WTC11 (cell line): Measurements from ENCODE around the gene MAML3. TPM values are rescaled to one million over a fixed set of nuclear protein-coding genes. Genes with fewer than 3 reads are reported as not detected.

Experiments used
- ATAC-seq: fragments of 200-7000 bp; cut with Tn5 transposase; 2 replicates; pipeline ENCODE4 v1.10.0; 2021; ENCODE audit warnings: mild to moderate bottlenecking, moderate library complexity
- CTCF ChIA-PET: fragments of 300-600 bp; sonication (Branson Sonifier 250); formaldehyde crosslinking; loops from one replicate; lab custom pipeline; 2021; ENCODE audit warnings: antibody characterized with exemption; lab: Charles Lee
- POLR2A ChIA-PET: fragments of 350-600 bp; sonication (Branson Sonifier 250); formaldehyde crosslinking; loops from one replicate; lab custom pipeline; 2021; ENCODE audit warnings: antibody characterized with exemption; lab: Charles Lee
- DNase-seq: peaks from one replicate; pipeline ENCODE4 v3.0.0; 2021; ENCODE audit warnings: low spot score
- H3K27ac Mint-ChIP-seq: 2 replicates; pipeline ENCODE4 v1.8.0; 2021; ENCODE audit warnings: mixed read lengths
- H3K27me3 Mint-ChIP-seq: 2 replicates; pipeline ENCODE4 v1.8.0; 2021; ENCODE audit warnings: low read depth, mild to moderate bottlenecking, moderate library complexity, mixed read lengths
- H3K36me3 Mint-ChIP-seq: 2 replicates; pipeline ENCODE4 v1.8.0; 2021; ENCODE audit warnings: mixed read lengths
- H3K4me1 Mint-ChIP-seq: 2 replicates; pipeline ENCODE4 v1.8.0; 2022; ENCODE audit warnings: mixed read lengths
- H3K4me3 Mint-ChIP-seq: 2 replicates; pipeline ENCODE4 v1.8.0; 2021; ENCODE audit warnings: mild to moderate bottlenecking, moderate library complexity, mixed read lengths
- H3K9me3 Mint-ChIP-seq: 2 replicates; pipeline ENCODE4 v1.8.0; 2021; ENCODE audit warnings: mixed read lengths
- ATF1 ChIP-seq: sonication (generic); formaldehyde crosslinking; IDR thresholded peaks from 2 replicates; pipeline ENCODE4 v1.8.1; 2023; ENCODE audit warnings: mild to moderate bottlenecking, moderate library complexity, missing genetic modification reagents
- ATF3 ChIP-seq: sonication (generic); formaldehyde crosslinking; conservative IDR thresholded peaks from 2 replicates; pipeline ENCODE4 v1.8.1; 2022; ENCODE audit warnings: mild to moderate bottlenecking, missing genetic modification reagents
- CREM ChIP-seq: sonication (generic); formaldehyde crosslinking; IDR thresholded peaks from 2 replicates; pipeline ENCODE4 v1.8.1; 2022; ENCODE audit warnings: mild to moderate bottlenecking, missing genetic modification reagents, moderate library complexity
- ESRRA ChIP-seq: sonication (generic); formaldehyde crosslinking; IDR thresholded peaks from 2 replicates; pipeline ENCODE4 v1.8.1; 2022; ENCODE audit warnings: mild to moderate bottlenecking, missing genetic modification reagents, borderline replicate concordance
- ETV6 ChIP-seq: sonication (generic); formaldehyde crosslinking; IDR thresholded peaks from 2 replicates; pipeline ENCODE4 v1.8.1; 2022; ENCODE audit warnings: mild to moderate bottlenecking, missing genetic modification reagents
- FOXJ3 ChIP-seq: sonication (generic); formaldehyde crosslinking; IDR thresholded peaks from 2 replicates; pipeline ENCODE4 v1.9.0; 2021; ENCODE audit warnings: missing genetic modification reagents, mild to moderate bottlenecking, borderline replicate concordance
- FOXP1 ChIP-seq: sonication (generic); formaldehyde crosslinking; IDR thresholded peaks from 2 replicates; pipeline ENCODE4 v1.8.0; 2022; ENCODE audit warnings: missing genetic modification reagents, mild to moderate bottlenecking, moderate library complexity, borderline replicate concordance
- GTF2I ChIP-seq: fragments of 250-450 bp; sonication (Bioruptor Pico); conservative IDR thresholded peaks from 2 replicates; pipeline ENCODE4 v1.4.0; 2021; ENCODE audit warnings: mild to moderate bottlenecking
- IRF2 ChIP-seq: sonication (generic); formaldehyde crosslinking; IDR thresholded peaks from 2 replicates; pipeline ENCODE4 v1.8.0; 2022; ENCODE audit warnings: low read depth, missing genetic modification reagents, borderline replicate concordance
- JUN ChIP-seq: sonication (generic); formaldehyde crosslinking; IDR thresholded peaks from 2 replicates; pipeline ENCODE4 v1.8.0; 2023; ENCODE audit warnings: mild to moderate bottlenecking, missing genetic modification reagents
- KAT7 ChIP-seq: sonication (generic); formaldehyde crosslinking; IDR thresholded peaks from 2 replicates; pipeline ENCODE4 v1.8.1; 2023; ENCODE audit warnings: missing genetic modification reagents, mild to moderate bottlenecking, borderline replicate concordance
- NR1H2 ChIP-seq: sonication (generic); formaldehyde crosslinking; IDR thresholded peaks from 2 replicates; pipeline ENCODE4 v1.9.0; 2021; ENCODE audit warnings: mild to moderate bottlenecking, moderate library complexity, missing genetic modification reagents
- OVOL2 ChIP-seq: fragments of 250-450 bp; sonication (Bioruptor Pico); IDR thresholded peaks from 2 replicates; pipeline ENCODE4 v1.9.0; 2021; ENCODE audit warnings: mild to moderate bottlenecking, borderline replicate concordance
- TCF7 ChIP-seq: sonication (generic); formaldehyde crosslinking; IDR thresholded peaks from 2 replicates; pipeline ENCODE4 v1.8.0; 2022; ENCODE audit warnings: mild to moderate bottlenecking, low read depth, missing genetic modification reagents, moderate library complexity
- ZMAT4 ChIP-seq: fragments of 250-450 bp; sonication (Bioruptor Pico); IDR thresholded peaks from 2 replicates; pipeline ENCODE4 v1.9.0; 2021; ENCODE audit warnings: mild to moderate bottlenecking
- ZNF138 ChIP-seq: sonication (generic); formaldehyde crosslinking; conservative IDR thresholded peaks from 2 replicates; pipeline ENCODE4 v1.8.1; 2022; ENCODE audit warnings: mild to moderate bottlenecking, moderate library complexity, missing genetic modification reagents
- ZNF263 ChIP-seq: sonication (generic); formaldehyde crosslinking; IDR thresholded peaks from 2 replicates; pipeline ENCODE4 v1.8.1; 2022; ENCODE audit warnings: low read depth, mild to moderate bottlenecking, moderate library complexity, missing genetic modification reagents
- ZNF512 ChIP-seq: sonication (generic); formaldehyde crosslinking; IDR thresholded peaks from 2 replicates; pipeline ENCODE4 v1.8.1; 2022; ENCODE audit warnings: missing genetic modification reagents, borderline replicate concordance
- total RNA-seq: library from RNA; stranded (reverse); gene quantifications from 3 replicates; pipeline ENCODE4 v1.2.3, GENCODE V29; 2021
- TF ChIP-seq, protein P1 (sequence below): fragments of 250-450 bp; sonication (Bioruptor Pico); IDR thresholded peaks from 2 replicates; pipeline ENCODE4 v1.9.0; 2021; ENCODE audit warnings: mild to moderate bottlenecking
- TF ChIP-seq, protein P2 (sequence below): sonication (generic); formaldehyde crosslinking; IDR thresholded peaks from 2 replicates; pipeline ENCODE4 v1.8.1; 2023; ENCODE audit warnings: mild to moderate bottlenecking, missing genetic modification reagents
- TF ChIP-seq, protein P3 (sequence below): sonication (generic); formaldehyde crosslinking; IDR thresholded peaks from 2 replicates; pipeline ENCODE4 v1.8.1; 2023; ENCODE audit warnings: mild to moderate bottlenecking, moderate library complexity, missing genetic modification reagents
- TF ChIP-seq, protein P4 (sequence below): fragments of 250-450 bp; sonication (Bioruptor Pico); IDR thresholded peaks from 2 replicates; pipeline ENCODE4 v1.9.0; 2021; ENCODE audit warnings: moderate library complexity, mild to moderate bottlenecking, inconsistent platforms, borderline replicate concordance

The MAML3 gene
- total RNA-seq, 1 experiment from 2014 or later = 7.4 TPM

DNA sequence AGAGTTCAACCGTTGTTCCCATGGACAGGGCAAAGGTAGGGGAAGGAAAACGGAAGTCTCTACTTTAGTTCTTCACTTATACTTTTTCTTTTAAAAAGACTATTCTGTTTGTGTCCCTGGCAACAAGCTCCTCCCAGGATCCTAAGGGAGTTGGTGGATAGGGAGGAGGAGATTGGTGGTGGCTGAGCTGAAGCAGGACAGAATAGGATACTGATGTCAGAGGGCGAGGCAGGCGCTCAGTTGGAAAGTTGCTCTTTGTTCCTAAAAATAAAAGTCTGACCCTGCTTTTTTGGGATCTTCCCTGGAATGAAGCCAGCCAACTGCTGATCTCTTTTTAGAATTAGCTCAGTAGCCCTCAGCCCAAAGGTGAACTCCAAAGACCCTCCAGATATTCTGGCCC lies 383.6 kb downstream of the MAML3 start:
- Mint-ChIP-seq H3K27me3 (no peaks in the 10 kb centered on the region), H3K27ac (no peak overlapping the region), H3K9me3 (no peaks in the 10 kb centered on the region), H3K4me1 (peaks cover 18% of the 10 kb centered on the region), H3K4me3 (no peak overlapping the region), H3K36me3 (no peaks in the 10 kb centered on the region)
- ChIA-PET CTCF (no interaction called here), POLR2A (interaction anchor here (0.7 kb wide), 1 partner anchor 96 kb away, joined by 7 read pairs; no protein-coding TSS in a partner anchor)
- TF ChIP-seq, protein P1, sequence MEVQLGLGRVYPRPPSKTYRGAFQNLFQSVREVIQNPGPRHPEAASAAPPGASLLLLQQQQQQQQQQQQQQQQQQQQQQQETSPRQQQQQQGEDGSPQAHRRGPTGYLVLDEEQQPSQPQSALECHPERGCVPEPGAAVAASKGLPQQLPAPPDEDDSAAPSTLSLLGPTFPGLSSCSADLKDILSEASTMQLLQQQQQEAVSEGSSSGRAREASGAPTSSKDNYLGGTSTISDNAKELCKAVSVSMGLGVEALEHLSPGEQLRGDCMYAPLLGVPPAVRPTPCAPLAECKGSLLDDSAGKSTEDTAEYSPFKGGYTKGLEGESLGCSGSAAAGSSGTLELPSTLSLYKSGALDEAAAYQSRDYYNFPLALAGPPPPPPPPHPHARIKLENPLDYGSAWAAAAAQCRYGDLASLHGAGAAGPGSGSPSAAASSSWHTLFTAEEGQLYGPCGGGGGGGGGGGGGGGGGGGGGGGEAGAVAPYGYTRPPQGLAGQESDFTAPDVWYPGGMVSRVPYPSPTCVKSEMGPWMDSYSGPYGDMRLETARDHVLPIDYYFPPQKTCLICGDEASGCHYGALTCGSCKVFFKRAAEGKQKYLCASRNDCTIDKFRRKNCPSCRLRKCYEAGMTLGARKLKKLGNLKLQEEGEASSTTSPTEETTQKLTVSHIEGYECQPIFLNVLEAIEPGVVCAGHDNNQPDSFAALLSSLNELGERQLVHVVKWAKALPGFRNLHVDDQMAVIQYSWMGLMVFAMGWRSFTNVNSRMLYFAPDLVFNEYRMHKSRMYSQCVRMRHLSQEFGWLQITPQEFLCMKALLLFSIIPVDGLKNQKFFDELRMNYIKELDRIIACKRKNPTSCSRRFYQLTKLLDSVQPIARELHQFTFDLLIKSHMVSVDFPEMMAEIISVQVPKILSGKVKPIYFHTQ (CRISPR knock-in tag) = no peak
- no peak for TF ChIP-seq ETV6
- TF ChIP-seq FOXP1 (CRISPR knock-in tag) = no peak
- ATAC-seq = no peak
- DNase-seq = no peak

- DNase-seq = no peak
- H3K36me3 Mint-ChIP-seq = no peaks in the 10 kb centered on the region
- no peak for TF ChIP-seq ZNF263 (CRISPR knock-in tag)
- no peak for TF ChIP-seq OVOL2 (CRISPR knock-in tag)
- TF ChIP-seq JUN (CRISPR knock-in tag) = no peak
- no peak for TF ChIP-seq NR1H2 (CRISPR knock-in tag)
- no peak for TF ChIP-seq ATF3 (CRISPR knock-in tag)
- no peak for TF ChIP-seq ATF1 (CRISPR knock-in tag)
- TF ChIP-seq FOXJ3 = no peak
- no peak for TF ChIP-seq ZMAT4 (CRISPR knock-in tag)
- no peak for TF ChIP-seq ZNF512
- TF ChIP-seq ZNF138 (CRISPR knock-in tag) = no peak
- no peak for TF ChIP-seq ESRRA (CRISPR knock-in tag)
- no peak for TF ChIP-seq KAT7 (CRISPR knock-in tag)
- no peak for TF ChIP-seq CREM (CRISPR knock-in tag)
- TF ChIP-seq IRF2 = no peak
- TF ChIP-seq, protein P2, sequence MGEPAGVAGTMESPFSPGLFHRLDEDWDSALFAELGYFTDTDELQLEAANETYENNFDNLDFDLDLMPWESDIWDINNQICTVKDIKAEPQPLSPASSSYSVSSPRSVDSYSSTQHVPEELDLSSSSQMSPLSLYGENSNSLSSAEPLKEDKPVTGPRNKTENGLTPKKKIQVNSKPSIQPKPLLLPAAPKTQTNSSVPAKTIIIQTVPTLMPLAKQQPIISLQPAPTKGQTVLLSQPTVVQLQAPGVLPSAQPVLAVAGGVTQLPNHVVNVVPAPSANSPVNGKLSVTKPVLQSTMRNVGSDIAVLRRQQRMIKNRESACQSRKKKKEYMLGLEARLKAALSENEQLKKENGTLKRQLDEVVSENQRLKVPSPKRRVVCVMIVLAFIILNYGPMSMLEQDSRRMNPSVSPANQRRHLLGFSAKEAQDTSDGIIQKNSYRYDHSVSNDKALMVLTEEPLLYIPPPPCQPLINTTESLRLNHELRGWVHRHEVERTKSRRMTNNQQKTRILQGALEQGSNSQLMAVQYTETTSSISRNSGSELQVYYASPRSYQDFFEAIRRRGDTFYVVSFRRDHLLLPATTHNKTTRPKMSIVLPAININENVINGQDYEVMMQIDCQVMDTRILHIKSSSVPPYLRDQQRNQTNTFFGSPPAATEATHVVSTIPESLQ (CRISPR knock-in tag) = no peak
- TF ChIP-seq TCF7 = no peak
- TF ChIP-seq, protein P3, sequence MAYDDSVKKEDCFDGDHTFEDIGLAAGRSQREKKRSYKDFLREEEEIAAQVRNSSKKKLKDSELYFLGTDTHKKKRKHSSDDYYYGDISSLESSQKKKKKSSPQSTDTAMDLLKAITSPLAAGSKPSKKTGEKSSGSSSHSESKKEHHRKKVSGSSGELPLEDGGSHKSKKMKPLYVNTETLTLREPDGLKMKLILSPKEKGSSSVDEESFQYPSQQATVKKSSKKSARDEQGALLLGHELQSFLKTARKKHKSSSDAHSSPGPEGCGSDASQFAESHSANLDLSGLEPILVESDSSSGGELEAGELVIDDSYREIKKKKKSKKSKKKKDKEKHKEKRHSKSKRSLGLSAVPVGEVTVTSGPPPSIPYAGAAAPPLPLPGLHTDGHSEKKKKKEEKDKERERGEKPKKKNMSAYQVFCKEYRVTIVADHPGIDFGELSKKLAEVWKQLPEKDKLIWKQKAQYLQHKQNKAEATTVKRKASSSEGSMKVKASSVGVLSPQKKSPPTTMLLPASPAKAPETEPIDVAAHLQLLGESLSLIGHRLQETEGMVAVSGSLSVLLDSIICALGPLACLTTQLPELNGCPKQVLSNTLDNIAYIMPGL = no peak
- TF ChIP-seq GTF2I (CRISPR knock-in tag) = no peak
- TF ChIP-seq, protein P4, sequence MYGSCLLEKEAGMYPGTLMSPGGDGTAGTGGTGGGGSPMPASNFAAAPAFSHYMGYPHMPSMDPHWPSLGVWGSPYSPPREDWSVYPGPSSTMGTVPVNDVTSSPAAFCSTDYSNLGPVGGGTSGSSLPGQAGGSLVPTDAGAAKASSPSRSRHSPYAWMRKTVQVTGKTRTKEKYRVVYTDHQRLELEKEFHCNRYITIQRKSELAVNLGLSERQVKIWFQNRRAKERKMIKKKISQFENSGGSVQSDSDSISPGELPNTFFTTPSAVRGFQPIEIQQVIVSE (CRISPR knock-in tag) = no peak
- TF ChIP-seq, all 79 proteins: peak for 0
- ATAC-seq = no peak
- Mint-ChIP-seq H3K27me3 (no peaks in the 10 kb centered on the region), H3K4me1 (peaks cover 9% of the 10 kb centered on the region; the same call in 1 of the 2 replicates), H3K27ac (no peak overlapping the region), H3K9me3 (no peaks in the 10 kb centered on the region), H3K4me3 (no peak overlapping the region)
- POLR2A ChIA-PET = interaction anchor here (1.0 to 1.2 kb wide), 2 partner anchors 12 to 16 kb away, joined by 3 to 4 read pairs; no protein-coding TSS in a partner anchor
- CTCF ChIA-PET = interaction anchor here (0.6 to 1.4 kb wide), 8 partner anchors 14 to 84 kb away, joined by 3 to 8 read pairs (median 4); no protein-coding TSS in a partner anchor
Observed at GRCh38 chr4:139769364-139769763, 384.6 kb downstream of the MAML3 start.
